ENCODE results near the gene TAPT1.
"Not testable (repeated sequence)": the region's sequence is repeated elsewhere in the genome, so short reads cannot be mapped to it uniquely, and the experiment has no call there.

The TAPT1 gene

GRCh38 chr4:16169490-16169889 is 56.8 kb downstream of the TAPT1 start:
- DNase-seq (ENCODE audit: low spot score), result no peak

GRCh38 chr4:16168710-16169388 is 57.4 kb downstream of the TAPT1 start:
- DNase-seq (ENCODE audit: low spot score), result no peak

- DNase-seq (ENCODE audit: low spot score), result no peak
These were observed 58.1 kb downstream of the TAPT1 start for GRCh38 chr4:16168144-16168543.

- DNase-seq (ENCODE audit: low spot score), result no peak
These were observed 60.3 kb downstream of the TAPT1 start for GRCh38 chr4:16165931-16166330.

- DNase-seq (ENCODE audit: low spot score), result no peak
These were observed 63.4 kb downstream of the TAPT1 start for GRCh38 chr4:16162891-16163290.

DNA sequence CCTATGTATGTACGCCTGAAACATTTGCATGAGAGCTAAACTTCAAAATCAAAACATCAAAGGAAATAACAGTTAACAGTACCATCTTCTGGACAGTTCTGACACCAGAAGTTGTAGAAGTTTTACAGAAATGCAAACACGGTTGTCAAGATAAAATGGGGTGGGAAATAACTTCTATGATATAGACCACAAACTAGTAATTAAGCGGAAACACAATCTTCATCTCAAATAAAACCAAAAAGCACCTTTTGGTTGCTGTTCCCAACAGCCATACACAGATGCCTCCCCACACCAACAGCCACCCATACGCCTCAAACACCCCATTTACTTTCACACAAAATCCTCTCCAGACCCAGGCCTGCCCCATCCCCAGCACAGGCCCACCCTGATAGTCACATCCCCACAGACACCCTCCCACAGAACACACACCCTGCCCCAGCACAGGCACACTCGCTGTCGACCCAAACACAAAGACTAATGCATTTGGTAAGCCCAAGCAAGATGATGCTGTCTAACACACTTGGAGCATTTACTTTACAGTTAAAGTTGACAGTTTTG is 64.3 kb downstream of the TAPT1 start:
- no peak for DNase-seq (ENCODE audit: low spot score)

GRCh38 chr4:16160457-16160856 is 65.8 kb downstream of the TAPT1 start:
- DNase-seq (ENCODE audit: low spot score), result no peak

- no peak for DNase-seq (ENCODE audit: low spot score)
These were observed 67.0 kb downstream of the TAPT1 start for GRCh38 chr4:16159286-16159685.

GRCh38 chr4:16158504-16158852 is 67.8 kb downstream of the TAPT1 start:
- DNase-seq (ENCODE audit: low spot score), result no peak

- no peak for DNase-seq (ENCODE audit: low spot score)
These were observed 68.4 kb downstream of the TAPT1 start for GRCh38 chr4:16157609-16158503.

GRCh38 chr4:16155528-16156169 is 70.6 kb downstream of the TAPT1 start:
- DNase-seq (ENCODE audit: low spot score), result no peak

GRCh38 chr4:16154451-16154850 is 71.8 kb downstream of the TAPT1 start:
- no peak for DNase-seq (ENCODE audit: low spot score)

- peak; percentile 62 for DNase-seq (ENCODE audit: low spot score)
These were observed 75.6 kb downstream of the TAPT1 start for GRCh38 chr4:16150716-16151115.

GRCh38 chr4:16144913-16145312 is 81.4 kb downstream of the TAPT1 start:
- not testable (repeated sequence) for DNase-seq (ENCODE audit: low spot score)

DNA sequence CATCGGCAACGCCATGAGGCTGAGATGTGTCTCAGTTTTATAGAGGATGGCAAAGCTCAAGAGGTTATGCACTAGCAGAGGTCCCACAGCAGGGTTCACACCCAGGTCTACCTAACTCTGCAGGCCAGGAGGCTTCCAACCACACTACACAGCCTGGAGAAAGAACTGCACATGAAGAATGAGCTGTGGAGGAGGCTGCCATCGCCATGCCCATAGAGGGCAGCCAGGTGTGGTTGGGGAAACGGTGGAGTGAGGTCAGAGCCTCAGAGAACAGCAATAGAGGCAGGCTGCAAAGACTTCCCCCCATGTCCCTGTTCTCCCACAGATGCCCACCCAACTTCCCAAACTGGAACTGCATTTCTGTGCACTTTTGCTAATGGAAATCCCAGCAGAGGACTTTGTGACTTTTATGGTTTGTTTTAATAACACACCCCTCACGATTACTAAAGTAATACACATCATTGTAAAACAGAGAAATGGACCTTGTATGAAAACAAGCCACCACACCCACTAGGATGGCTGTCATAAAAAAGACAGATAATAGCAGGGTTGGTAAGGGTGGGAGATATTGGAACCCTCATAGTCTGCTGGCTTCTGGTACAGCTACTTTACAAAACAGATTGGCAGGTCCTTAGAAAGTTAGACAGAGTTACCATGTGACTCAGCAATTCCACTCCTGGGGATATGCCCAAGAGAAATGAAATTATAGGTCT is 83.5 kb downstream of the TAPT1 start:
- no peak for DNase-seq (ENCODE audit: low spot score)

GRCh38 chr4:16140879-16141249 is 85.4 kb downstream of the TAPT1 start:
- peak; percentile 100 for DNase-seq (ENCODE audit: low spot score)

GRCh38 chr4:16140231-16140878 is 85.9 kb downstream of the TAPT1 start:
- DNase-seq (ENCODE audit: low spot score), result peak; percentile 48

DNA sequence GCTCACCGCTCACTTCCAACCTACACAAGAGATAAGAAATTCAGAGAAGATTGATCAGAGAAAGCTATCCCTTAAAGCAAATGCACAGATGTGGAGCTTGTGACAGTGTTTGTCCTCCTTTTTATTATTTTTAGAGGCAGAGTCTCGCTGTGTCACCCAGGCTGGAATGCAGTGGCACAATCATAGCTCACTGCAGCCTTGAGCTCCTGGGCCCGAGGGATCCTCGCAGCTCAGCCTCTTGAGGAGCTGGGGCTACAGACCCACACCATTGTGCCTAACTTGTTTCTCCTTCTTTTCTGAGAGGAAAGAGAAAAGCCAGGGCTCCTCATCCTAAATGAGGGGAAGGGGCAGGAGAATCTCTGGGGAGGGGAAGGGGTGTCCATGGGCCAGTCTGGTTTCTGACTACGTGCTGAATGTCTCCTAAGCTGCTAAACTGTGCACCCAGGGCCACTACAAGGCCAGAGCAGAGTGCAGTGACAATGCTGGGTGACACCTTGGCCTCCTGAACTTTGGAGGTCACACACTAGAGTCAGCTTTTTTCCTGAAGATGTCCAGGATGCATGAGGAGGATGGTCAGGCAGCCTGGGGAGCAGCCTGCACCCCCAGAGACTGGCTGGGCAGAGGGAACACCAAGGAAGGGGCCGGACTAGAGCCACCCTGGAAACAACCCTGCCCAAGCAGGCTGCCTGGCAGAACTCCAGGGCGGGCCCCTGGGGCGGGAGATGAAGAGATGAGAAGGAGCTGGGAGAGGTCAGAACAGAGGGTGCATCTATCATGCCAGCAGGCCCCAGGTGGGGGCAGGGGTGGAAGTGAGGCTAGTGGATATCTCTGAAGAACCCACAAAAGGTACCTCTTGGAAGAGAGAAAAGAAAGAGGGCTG is 87.0 kb downstream of the TAPT1 start:
- DNase-seq (ENCODE audit: low spot score), result peak; percentile 18

DNA sequence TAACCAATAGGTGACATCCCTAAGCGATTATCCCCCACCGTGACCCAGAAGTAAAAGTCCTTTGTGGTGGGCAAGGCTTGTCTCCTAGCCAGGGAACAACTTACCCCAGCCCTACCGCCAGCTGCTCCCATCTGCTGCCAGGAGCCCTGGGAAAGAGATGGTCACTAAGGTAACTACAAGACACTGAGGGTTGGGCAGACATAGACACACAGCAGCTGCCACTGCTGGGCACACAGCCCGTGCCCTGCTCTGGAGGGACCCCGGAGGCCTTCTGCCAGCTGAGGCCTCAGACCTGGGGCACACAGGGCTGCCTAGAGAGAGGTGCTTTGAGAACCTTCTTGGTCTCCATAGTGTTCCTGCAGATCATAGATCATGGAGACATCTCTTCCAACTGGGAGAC is 89.4 kb downstream of the TAPT1 start:
- DNase-seq (ENCODE audit: low spot score), result no peak

DNA sequence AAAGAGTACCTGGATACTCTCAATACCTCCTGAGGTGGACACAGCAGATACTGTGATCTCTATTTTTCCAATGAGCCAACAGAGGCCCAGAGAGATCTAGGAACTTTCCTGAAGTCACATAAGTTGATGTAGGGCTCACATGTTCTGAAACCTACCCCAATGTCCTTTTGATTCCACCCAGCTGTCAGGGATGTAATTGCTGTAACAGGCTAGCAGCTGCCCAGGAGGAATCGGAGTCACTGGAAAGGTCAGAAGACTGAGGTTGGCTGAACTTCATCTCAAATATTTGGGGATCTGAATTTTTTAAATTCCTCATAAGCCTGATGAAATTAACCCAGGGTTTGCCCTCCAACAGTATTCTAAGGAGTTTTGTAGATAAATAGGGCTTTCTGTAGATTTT is 90.0 kb downstream of the TAPT1 start:
- DNase-seq (ENCODE audit: low spot score), result no peak

DNA sequence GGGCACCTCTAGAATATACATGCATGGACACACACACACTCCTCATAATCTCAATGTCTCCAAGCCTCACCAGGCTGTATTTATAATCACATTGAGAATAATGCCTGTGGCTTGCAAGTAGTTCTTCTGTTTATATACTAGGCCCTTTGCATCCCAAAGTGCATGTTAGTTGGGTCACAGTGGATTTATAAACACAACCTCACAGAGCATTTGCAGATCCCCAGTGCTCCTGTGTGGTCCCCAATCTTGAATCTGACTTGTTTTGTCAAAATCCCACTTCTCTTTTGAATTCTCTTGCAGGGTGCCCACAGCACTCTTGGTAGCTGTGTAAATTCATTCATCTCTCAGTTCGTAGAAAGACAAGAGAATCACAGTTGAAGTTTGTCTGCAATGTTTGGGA is 92.9 kb downstream of the TAPT1 start:
- no peak for DNase-seq (ENCODE audit: low spot score)
